HCT116 (cell line): Measurements from ENCODE around the gene CTIF.

Experiments used
- POLR2A ChIP-seq: IDR thresholded peaks from 2 replicates; pipeline ENCODE4 v1.7.0; 2011; ENCODE audit warnings: borderline replicate concordance; ENCODE audit not compliant: insufficient read depth, insufficient read length; ENCODE audit errors: extremely low read depth
- RAD21 ChIP-seq: IDR thresholded peaks from 2 replicates; pipeline ENCODE4 v1.6.1; 2012; ENCODE audit warnings: low read depth, mild to moderate bottlenecking
- ZNF274 ChIP-seq: fragments of 200-500 bp; sonication (Bioruptor generic); IDR thresholded peaks from 2 replicates; pipeline ENCODE4 v1.6.1; 2014; ENCODE audit warnings: mild to moderate bottlenecking, low read depth, low read length, inconsistent platforms
- TF ChIP-seq, protein P1 (sequence below): IDR thresholded peaks from 2 replicates; pipeline ENCODE4 v1.6.1; 2012
- TF ChIP-seq, protein P2 (sequence below), 3 experiments: fragments of 200-600 bp in 1 of 3; sonication (generic) in 1 of 3; IDR thresholded peaks in 2 of 3; conservative IDR thresholded peaks in 1 of 3; 2 replicates each; pipeline ENCODE4 v1.5.1; 2012 to 2017; ENCODE audit warnings: low read depth in 2 of 3, low read length in 2 of 3, antibody characterized with exemption in 1 of 3, borderline replicate concordance in 1 of 3, control low read depth in 1 of 3, mild to moderate bottlenecking in 1 of 3, mixed read lengths in 1 of 3, mixed run types in 1 of 3, moderate library complexity in 1 of 3; ENCODE audit not compliant: insufficient read depth in 1 of 3

GRCh38 chr18:48590678-48591077, 51.8 kb downstream of the CTIF start:
- TF ChIP-seq RAD21 (no peak), POLR2A (no peak), ZNF274 (no peak)
- TF ChIP-seq, protein P1, sequence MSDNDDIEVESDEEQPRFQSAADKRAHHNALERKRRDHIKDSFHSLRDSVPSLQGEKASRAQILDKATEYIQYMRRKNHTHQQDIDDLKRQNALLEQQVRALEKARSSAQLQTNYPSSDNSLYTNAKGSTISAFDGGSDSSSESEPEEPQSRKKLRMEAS, result no peak
- TF ChIP-seq, protein P2, sequence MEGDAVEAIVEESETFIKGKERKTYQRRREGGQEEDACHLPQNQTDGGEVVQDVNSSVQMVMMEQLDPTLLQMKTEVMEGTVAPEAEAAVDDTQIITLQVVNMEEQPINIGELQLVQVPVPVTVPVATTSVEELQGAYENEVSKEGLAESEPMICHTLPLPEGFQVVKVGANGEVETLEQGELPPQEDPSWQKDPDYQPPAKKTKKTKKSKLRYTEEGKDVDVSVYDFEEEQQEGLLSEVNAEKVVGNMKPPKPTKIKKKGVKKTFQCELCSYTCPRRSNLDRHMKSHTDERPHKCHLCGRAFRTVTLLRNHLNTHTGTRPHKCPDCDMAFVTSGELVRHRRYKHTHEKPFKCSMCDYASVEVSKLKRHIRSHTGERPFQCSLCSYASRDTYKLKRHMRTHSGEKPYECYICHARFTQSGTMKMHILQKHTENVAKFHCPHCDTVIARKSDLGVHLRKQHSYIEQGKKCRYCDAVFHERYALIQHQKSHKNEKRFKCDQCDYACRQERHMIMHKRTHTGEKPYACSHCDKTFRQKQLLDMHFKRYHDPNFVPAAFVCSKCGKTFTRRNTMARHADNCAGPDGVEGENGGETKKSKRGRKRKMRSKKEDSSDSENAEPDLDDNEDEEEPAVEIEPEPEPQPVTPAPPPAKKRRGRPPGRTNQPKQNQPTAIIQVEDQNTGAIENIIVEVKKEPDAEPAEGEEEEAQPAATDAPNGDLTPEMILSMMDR (IDR thresholded peaks at IDR 0.05 in 2 of 3, conservative IDR thresholded peaks at IDR 0.05 in 1 of 3; ENCODE audit: borderline replicate concordance in 1 of 3, insufficient read depth in 1 of 3, low read depth in 2 of 3, low read length in 2 of 3), result no peak
